HepG2 (cell line): ENCODE measurements around the gene TRIM8. TPM values are rescaled to one million over a fixed set of nuclear protein-coding genes. Genes with fewer than 3 reads are reported as not detected.

Source experiments
- CSRNP1 ChIP-seq: sonication (generic); formaldehyde crosslinking; IDR thresholded peaks from 2 replicates; pipeline ENCODE4 v1.8.1; 2023; ENCODE audit warnings: mild to moderate bottlenecking, missing genetic modification reagents
- FOXC1 ChIP-seq: sonication (generic); formaldehyde crosslinking; IDR thresholded peaks from 2 replicates; pipeline ENCODE4 v1.8.0; 2022; ENCODE audit warnings: mild to moderate bottlenecking, missing genetic modification reagents, borderline replicate concordance
- KLF6 ChIP-seq: IDR thresholded peaks from 2 replicates; pipeline ENCODE4 v1.8.0; 2016; ENCODE audit warnings: missing biosample characterization, missing genetic modification reagents
- MNT ChIP-seq: fragments of 450-650 bp; IDR thresholded peaks from 2 replicates; pipeline ENCODE4 v1.6.1; 2016
- ONECUT2 ChIP-seq: sonication (generic); formaldehyde crosslinking; IDR thresholded peaks from 2 replicates; pipeline ENCODE4 v1.4.0; 2020; ENCODE audit warnings: missing genetic modification reagents
- POLR2AphosphoS5 ChIP-seq: IDR thresholded peaks from 2 replicates; pipeline ENCODE4 v1.6.1; 2012; ENCODE audit warnings: low read depth, low read length
- RAD21 ChIP-seq: fragments of 450-650 bp; formaldehyde crosslinking; IDR thresholded peaks from 2 replicates; pipeline ENCODE4 v1.5.0; 2020; ENCODE audit warnings: mild to moderate bottlenecking
- SETDB1 ChIP-seq: sonication (generic); formaldehyde crosslinking; IDR thresholded peaks from 2 replicates; pipeline ENCODE4 v1.5.1; 2020; ENCODE audit warnings: missing genetic modification reagents, mild to moderate bottlenecking, borderline replicate concordance
- TBX2 ChIP-seq: sonication (generic); formaldehyde crosslinking; IDR thresholded peaks from 2 replicates; pipeline ENCODE4 v1.5.0; 2020; ENCODE audit warnings: missing genetic modification reagents, mild to moderate bottlenecking, borderline replicate concordance
- THYN1 ChIP-seq: sonication (generic); formaldehyde crosslinking; IDR thresholded peaks from 2 replicates; pipeline ENCODE4 v1.8.1; 2023; ENCODE audit warnings: low read depth, mild to moderate bottlenecking, moderate library complexity, missing genetic modification reagents, borderline replicate concordance
- ZHX2 ChIP-seq, 2 experiments: sonication (generic) in 1 of 2; formaldehyde crosslinking in 1 of 2; IDR thresholded peaks; 2 replicates each; pipeline versions ENCODE4 v1.6.1 to v1.9.0; 2014 to 2022; ENCODE audit warnings: antibody characterized with exemption in 1 of 2, borderline replicate concordance in 1 of 2, inconsistent platforms in 1 of 2, low read depth in 1 of 2, missing genetic modification reagents in 1 of 2
- ZNF207 ChIP-seq: fragments of 450-650 bp; IDR thresholded peaks from 2 replicates; pipeline ENCODE4 v1.6.1; 2016; ENCODE audit warnings: antibody characterized with exemption, borderline replicate concordance
- ZNF282 ChIP-seq: fragments of 450-650 bp; IDR thresholded peaks from 2 replicates; pipeline ENCODE4 v1.6.1; 2018; ENCODE audit not compliant: partially characterized antibody
- polyA plus RNA-seq, 8 experiments: library from polyadenylated mRNA; depleted of rRNA in 3 of 8; stranded (reverse) in 7 of 8; unstranded in 1 of 8; fragments of >200 nt; fragmentation: Illumina TruSeq in 4 of 8; extraction: Trizol in 4 of 8; gene quantifications; 2 replicates each; pipeline versions ENCODE4 v1.2.1 to v1.2.3, GENCODE V29; 2011 to 2016; ENCODE audit warnings: low read depth in 4 of 8, missing spikeins in 1 of 8, mixed read lengths in 1 of 8; ENCODE audit not compliant: insufficient read depth in 1 of 8
- total RNA-seq, 5 experiments: library from RNA; depleted of rRNA; stranded (reverse); fragments of >200 nt; fragmentation: Illumina TruSeq; extraction: Trizol; gene quantifications; 2 replicates each; pipeline ENCODE4 v1.2.3, GENCODE V29; 2016; ENCODE audit warnings: low read depth in 1 of 5

The TRIM8 gene
- total and polyA plus RNA-seq, 2 of the 13 experiments (the other 11 are each of a cell fraction or from before 2014, with no cell fraction given), result 38.9 to 66.5 TPM

- TF ChIP-seq ZHX2 (IDR thresholded peaks at IDR 0.05; ENCODE audit: low read depth) (no peak), ZHX2 (CRISPR knock-in tag; IDR thresholded peaks at IDR 0.05; ENCODE audit: borderline replicate concordance) (no peak), MNT (no peak), ZNF207 (no peak), POLR2AphosphoS5 (no peak), RAD21 (no peak; the same call in 1 of the 2 replicates), SETDB1 (CRISPR knock-in tag) (no peak), FOXC1 (CRISPR knock-in tag) (no peak; the same call in 1 of the 2 replicates), CSRNP1 (CRISPR knock-in tag) (no peak), ONECUT2 (CRISPR knock-in tag) (no peak), TBX2 (CRISPR knock-in tag) (peak; percentile 74), THYN1 (no peak), ZNF282 (no peak), KLF6 (CRISPR knock-in tag) (no peak; the same call in 1 of the 2 replicates)
These were observed 16.8 kb downstream of the TRIM8 start (continued) for GRCh38 chr10:102660888-102661657.
